Gastrocnemius medialis (tissue), 4 donors: Measurements from ENCODE around the gene PRM1.

Experiments
- POLR2A ChIP-seq, 2 donors: fragments of 450-650 bp; IDR thresholded peaks; one replicate each; pipeline ENCODE4 v1.6.1; 2017; ENCODE audit warnings: antibody characterized with exemption in 2 of 2, mild to moderate bottlenecking in 2 of 2, moderate library complexity in 2 of 2
- TF ChIP-seq, protein P1 (sequence below), 5 experiments: fragments of 450-650 bp in 3 of 5; fragments of 200-600 bp in 2 of 5; sonication (generic) in 2 of 5; IDR thresholded peaks in 4 of 5; conservative IDR thresholded peaks in 1 of 5; 1 replicate in 4 of 5; 2 replicates in 1 of 5; pipeline ENCODE4 v1.5.1; 2016 to 2019; ENCODE audit warnings: antibody characterized with exemption in 5 of 5, mild to moderate bottlenecking in 3 of 5, moderate library complexity in 3 of 5

GRCh38 chr16:11323551-11324336, 42.6 kb upstream of the PRM1 start:
- TF ChIP-seq, protein P1, sequence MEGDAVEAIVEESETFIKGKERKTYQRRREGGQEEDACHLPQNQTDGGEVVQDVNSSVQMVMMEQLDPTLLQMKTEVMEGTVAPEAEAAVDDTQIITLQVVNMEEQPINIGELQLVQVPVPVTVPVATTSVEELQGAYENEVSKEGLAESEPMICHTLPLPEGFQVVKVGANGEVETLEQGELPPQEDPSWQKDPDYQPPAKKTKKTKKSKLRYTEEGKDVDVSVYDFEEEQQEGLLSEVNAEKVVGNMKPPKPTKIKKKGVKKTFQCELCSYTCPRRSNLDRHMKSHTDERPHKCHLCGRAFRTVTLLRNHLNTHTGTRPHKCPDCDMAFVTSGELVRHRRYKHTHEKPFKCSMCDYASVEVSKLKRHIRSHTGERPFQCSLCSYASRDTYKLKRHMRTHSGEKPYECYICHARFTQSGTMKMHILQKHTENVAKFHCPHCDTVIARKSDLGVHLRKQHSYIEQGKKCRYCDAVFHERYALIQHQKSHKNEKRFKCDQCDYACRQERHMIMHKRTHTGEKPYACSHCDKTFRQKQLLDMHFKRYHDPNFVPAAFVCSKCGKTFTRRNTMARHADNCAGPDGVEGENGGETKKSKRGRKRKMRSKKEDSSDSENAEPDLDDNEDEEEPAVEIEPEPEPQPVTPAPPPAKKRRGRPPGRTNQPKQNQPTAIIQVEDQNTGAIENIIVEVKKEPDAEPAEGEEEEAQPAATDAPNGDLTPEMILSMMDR (IDR thresholded peaks at IDR 0.05 in 4 of 5, conservative IDR thresholded peaks at IDR 0.05 in 1 of 5), result no peak
- no peak for TF ChIP-seq POLR2A (IDR thresholded peaks at IDR 0.05)
